Astrocyte of the cerebellum (primary cell): Measurements from ENCODE around the gene ASPSCR1.

Experiments
- DNase-seq: peaks from one replicate; pipeline ENCODE4 v3.0.0-alpha.2; 2011; ENCODE audit warnings: low read depth
- H3K4me3 ChIP-seq: 2 replicates; pipeline ENCODE4 v1.5.1; 2011; ENCODE audit warnings: mild to moderate bottlenecking, low read depth, low read length, moderate library complexity
- CTCF ChIP-seq: IDR thresholded peaks from 2 replicates; pipeline ENCODE4 v1.5.1; 2012; ENCODE audit warnings: low read length, low read depth, moderate library complexity, mild to moderate bottlenecking; ENCODE audit errors: missing control alignments
- in situ Hi-C: cut with HindIII; loops from 2 replicates; pipeline ENCODE4 v1.10.0; 2017; ENCODE audit warnings: low sequenced_read_pairs

Gene ASPSCR1

GRCh38 chr17:81935709-81936084 is 41.7 kb upstream of the ASPSCR1 start:
- in situ Hi-C loops: no loop called here
- H3K4me3 ChIP-seq: peak overlapping the region; percentile 85
- no peak for DNase-seq
- no peak for TF ChIP-seq CTCF

DNA sequence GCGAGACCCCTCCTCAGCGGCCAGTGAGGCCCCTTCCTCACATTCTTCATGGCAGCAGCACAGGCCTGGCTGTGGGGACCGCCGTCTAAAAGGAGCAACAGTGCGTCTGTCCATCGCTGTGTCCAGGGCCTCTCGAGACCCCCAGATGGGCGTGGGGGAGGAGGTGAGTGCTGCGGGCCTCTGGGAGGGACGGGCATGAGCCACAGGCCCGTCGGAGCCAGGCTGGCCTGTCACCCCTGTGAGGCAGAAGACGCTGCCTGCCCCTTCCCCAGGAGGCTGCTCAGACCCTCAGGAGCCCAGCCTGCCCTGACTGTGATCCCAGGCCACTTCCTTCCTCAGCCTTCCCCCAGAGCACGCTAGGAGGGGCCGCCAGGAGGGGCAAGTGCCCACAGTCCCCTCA is 38.2 kb upstream of the ASPSCR1 start:
- in situ Hi-C loops: no loop called here
- no peak overlapping the region for H3K4me3 ChIP-seq
- no peak for DNase-seq
- no peak for TF ChIP-seq CTCF

DNA sequence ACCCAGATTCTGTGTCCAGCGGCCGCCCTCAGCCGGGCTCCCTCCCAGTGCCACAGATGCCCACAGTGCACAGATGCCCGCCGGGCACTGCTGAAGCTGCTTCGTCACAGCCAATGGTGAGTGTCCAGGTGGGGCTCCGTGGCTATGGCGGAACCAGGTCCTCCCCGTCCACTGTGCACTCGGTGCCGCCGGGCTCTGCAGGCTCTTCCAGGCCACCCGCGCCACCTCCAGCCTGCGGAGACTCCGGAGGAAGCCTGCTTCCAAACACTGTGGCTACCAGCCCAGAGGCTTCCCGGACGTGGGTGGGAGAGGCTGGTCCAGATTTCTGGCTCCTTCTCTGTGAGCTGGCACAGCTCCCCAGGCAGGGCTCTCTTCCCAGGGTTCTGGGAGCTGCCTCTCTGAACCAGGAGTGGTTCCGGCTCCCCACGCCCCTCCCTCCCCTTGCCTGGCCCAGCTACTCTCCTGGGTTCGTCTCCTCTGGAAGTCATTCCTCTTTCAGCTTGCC is 37.5 kb upstream of the ASPSCR1 start:
- no peak for DNase-seq
- no peak for TF ChIP-seq CTCF
- H3K4me3 ChIP-seq: no peak overlapping the region
- in situ Hi-C loops: no loop called here

DNA sequence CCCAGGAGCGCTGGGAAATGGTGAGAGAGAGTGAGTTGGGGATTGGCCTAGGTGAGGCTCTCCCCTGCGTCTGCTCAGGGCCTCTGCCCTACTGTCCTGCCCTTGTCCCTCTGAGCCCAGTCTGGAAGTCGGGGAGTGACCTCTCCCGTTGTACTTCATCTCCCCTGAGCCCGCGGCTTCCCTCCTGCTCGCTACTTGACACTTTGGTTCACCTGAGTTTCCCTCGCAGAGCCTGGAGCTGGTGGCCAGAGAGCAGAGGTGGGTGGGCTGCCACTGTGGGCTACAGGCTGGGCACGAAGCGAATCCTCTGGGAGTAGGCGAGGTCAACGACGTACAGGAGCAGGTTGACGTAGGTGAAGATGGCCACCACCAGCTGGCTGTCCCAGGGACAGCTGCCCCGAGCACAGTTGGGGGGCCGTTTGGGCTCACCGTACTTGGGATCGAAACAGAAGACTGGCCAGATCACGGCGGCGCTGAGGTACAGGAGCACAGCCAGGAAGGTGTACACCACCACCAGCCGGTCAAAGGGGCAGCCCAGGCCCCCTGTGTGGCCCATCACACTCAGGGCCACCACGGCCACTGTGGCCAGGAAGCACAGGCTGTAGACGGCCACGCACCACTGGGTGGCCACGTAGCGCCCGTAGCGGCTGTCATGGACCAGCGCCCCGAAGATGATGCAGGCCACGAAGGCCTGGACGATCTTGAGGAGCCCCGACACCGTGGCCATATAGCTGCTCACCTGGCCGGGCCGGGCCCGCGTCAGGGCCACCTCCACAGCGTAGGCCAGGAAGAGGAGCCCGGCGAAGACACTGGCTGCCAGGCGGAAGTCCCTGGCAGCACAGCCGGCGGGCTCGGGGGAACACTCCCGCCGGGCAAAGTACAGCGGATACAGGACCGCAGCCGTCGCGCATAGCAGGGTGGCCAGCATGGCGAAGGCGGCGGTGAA is 36.6 kb upstream of the ASPSCR1 start:
- TF ChIP-seq CTCF: no peak
- DNase-seq: no peak
- in situ Hi-C loops: no loop called here
- no peak overlapping the region for H3K4me3 ChIP-seq

DNA sequence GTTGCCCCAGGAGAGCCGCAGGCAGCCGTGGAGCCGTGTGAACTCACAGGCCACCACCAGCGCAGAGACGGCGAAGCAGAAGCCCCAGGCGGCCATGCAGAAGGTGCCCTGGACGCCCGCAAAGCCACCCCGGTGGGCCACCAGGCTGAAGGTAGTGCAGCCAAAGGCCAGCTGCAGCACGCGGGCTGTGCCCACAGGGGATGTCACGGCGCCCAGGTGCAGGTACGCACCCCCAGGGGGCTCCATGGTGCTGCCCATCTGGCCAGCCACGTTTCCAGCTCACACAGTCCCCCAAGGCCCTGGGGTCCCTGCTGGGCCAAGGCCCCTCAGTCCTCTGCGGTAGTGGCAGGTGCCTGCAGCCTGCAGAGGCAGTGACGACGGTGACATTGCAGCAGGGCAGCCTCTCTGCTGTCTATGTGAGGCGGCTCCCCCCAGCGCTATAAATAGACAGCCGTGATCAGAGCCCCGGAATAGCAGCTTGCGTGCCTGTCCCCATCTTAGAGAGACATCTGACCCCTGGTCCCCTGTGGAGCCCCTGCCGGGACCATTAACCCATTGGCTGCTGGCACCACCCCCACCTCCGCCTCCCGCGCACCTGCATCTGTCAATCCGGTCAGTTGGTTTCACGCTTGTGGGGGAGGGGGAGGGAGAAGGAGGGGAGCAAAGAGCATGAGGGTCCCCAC is 35.8 kb upstream of the ASPSCR1 start:
- TF ChIP-seq CTCF: no peak
- H3K4me3 ChIP-seq: no peak overlapping the region
- in situ Hi-C loops: no loop called here
- DNase-seq: no peak

DNA sequence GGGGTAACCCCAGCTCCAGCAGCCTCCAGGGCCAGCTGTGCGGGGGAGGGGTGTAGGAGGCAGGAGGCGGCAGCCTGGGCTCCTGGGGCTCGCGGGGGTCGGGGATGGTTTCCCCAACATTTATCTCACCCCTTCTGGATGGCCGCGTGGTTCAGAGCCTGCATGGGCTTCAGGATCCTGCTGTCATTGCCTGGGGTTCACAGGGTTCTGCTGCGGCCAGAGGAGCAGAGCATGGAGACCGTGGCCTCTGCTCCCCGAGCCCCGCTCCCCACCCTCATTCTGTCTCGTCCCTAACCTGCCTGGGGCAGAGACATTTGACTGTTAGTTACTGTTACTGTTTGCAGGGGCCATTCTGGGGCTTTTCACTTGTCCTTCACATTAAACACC is 35.3 kb upstream of the ASPSCR1 start:
- TF ChIP-seq CTCF: no peak
- H3K4me3 ChIP-seq: no peak overlapping the region
- in situ Hi-C loops: no loop called here
- no peak for DNase-seq
